Fibroblast of peridontal ligament (primary cell): ENCODE measurements around the gene ALG1.
A peak's percentile ranks its signal among the peaks of the same experiment; 100 is the strongest.
"Not testable (repeated sequence)": the region's sequence is repeated elsewhere in the genome, so short reads cannot be mapped to it uniquely, and the experiment has no call there.

Source experiments
- DNase-seq: peaks from one replicate; pipeline ENCODE4 v3.0.0-alpha.2; 2010; ENCODE audit errors: extremely low read depth

ALG1 gene

GRCh38 chr16:5073771-5074170 lies 2.1 kb downstream of the ALG1 start:
- DNase-seq: not testable (repeated sequence)

GRCh38 chr16:5075637-5076036 lies 4.0 kb downstream of the ALG1 start:
- DNase-seq: no peak

- DNase-seq: no peak
Measured at GRCh38 chr16:5077304-5077703, 5.7 kb downstream of the ALG1 start.

DNA sequence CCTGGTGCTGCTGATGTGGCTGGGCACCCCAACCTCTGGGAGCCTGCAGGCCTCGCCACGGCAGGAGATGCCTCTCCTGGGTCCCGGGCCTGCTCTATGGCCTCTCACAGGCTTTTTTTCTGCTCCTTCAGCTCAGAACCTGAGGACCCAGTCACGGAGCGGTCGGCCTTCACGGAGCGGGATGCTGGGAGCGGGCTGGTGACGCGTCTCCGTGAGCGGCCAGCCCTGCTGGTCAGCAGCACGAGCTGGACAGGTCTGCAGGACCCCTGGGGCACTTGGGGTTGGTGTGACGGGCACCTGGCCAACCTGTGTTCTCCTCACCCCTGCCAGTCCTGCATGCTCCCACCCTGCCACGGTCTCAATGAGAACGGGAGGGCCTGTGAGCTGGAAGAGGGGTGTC lies 7.0 kb downstream of the ALG1 start:
- no peak for DNase-seq

DNA sequence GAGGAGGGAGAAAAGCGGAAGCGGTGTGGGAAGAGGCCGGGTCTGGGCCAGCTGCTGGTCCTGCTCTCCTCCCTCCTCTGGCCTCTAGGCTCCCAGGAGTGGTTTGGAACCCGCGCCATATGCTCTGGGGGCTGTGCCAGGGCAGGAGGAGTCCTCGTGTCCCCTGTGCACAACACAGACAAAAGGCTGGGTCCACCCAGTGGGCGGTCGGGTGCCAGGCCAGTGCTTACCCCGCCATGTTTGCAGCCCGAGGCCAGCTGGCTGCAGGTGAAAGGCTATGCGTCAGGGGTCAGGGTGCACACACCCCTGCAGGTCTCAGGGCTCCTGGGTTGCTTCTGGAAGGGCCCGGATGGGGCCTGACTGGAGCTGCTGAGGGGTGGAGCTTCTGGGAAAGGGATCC lies 8.8 kb downstream of the ALG1 start:
- DNase-seq: not testable (repeated sequence)

DNA sequence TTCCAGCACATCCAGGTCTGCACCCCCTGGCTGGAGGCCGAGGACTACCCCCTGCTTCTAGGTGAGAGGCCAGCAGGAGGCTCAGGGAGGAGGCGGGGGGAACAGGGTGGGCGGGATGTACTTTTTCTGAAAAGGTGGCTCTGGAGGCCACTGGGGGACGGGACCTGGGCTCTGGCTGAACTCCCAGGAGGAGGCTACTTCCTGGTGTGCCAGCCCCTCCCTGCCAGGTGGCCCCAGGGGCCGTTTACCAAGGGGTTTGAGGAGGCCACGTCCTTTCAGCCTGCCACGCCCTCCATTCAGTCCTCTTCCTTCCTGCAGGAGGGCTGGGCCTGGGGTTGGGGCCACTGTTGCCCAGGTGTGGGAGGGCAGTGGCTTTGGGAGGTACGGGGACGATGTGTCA lies 9.4 kb downstream of the ALG1 start:
- not testable (repeated sequence) for DNase-seq

- not testable (repeated sequence) for DNase-seq
Measured at GRCh38 chr16:5083646-5084045, 12.0 kb downstream of the ALG1 start.

- not testable (repeated sequence) for DNase-seq
Measured at GRCh38 chr16:5084099-5084731, 12.6 kb downstream of the ALG1 start.

- DNase-seq: peak; percentile 58
Measured at GRCh38 chr16:5084802-5085201, 13.2 kb downstream of the ALG1 start.

GRCh38 chr16:5085716-5086115 lies 14.1 kb downstream of the ALG1 start:
- not testable (repeated sequence) for DNase-seq

- DNase-seq: not testable (repeated sequence)
Measured at GRCh38 chr16:5088086-5088790, 16.6 kb downstream of the ALG1 start.

DNA sequence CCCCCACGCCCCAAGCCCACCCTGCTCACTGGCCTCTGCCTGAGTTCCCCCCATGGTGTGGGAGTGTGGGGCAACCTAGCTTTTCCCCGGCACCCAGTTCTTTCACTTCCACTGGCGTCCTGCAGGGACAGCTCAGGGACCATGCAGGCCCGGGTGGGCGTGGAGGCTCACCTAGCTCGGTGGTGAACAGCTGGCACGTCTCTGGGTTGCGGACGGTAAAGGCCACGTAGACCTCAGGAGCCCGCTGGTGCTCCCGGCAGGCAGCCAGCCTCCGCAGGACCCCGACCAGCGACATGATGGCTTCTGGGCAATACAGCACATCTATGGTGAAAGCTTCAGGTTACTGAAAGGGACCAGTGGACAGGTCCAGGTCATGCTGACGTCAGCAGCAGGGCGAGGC lies 17.3 kb downstream of the ALG1 start:
- DNase-seq: not testable (repeated sequence)

DNA sequence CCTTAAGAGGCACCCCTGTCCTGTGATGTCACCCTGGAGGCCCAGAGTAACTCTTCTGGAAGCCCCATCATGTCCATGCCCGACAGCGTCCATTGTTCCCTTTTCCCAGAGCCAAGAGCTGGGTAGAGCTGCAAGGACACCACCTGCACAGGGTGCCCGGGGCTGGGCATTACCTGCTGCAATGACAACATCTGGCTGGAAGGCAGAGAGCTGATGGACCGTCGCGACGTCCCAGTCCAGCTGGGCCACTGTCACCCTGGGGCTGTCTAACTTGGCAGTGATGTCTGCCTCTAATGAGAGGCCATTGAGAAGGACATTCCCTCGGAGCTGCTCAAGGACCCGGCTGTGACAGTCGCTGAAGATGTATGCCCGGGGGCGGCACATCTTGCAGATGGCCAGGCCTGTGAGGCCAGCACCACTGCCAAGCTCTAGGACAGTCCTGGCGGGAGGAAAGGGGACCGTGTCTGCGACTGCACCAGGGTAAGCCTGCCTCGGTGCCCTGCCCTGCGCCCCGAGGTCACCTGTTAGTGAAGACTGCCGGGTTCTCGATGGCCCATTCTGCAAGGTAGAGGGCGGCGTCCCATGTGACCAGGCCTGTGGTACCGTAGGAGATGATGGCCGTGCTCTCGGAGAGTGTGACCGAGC lies 18.4 kb downstream of the ALG1 start:
- not testable (repeated sequence) for DNase-seq

GRCh38 chr16:5090592-5090991 lies 18.9 kb downstream of the ALG1 start:
- not testable (repeated sequence) for DNase-seq

DNA sequence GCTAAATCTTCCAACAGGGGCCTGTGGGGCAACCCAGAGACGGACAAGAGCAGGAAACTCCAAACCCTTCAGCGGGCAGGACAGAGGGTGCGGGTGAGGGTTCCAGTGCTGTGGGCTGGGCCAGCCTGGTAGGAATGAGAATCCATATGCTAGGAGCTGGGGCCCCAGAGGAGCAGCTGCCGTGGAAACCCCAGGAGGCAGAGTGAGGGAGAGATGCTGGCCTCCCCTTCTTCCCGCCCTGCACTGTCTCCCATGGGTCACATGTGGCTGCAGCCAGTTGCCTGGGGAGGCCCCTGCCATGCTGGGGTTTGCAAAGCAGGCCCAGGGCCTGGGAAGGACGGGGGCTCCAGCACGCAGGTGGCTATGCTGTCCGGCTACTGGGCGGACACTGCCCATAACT lies 21.4 kb downstream of the ALG1 start:
- DNase-seq: not testable (repeated sequence)

GRCh38 chr16:5093746-5094145 lies 22.1 kb downstream of the ALG1 start:
- DNase-seq: not testable (repeated sequence)

DNA sequence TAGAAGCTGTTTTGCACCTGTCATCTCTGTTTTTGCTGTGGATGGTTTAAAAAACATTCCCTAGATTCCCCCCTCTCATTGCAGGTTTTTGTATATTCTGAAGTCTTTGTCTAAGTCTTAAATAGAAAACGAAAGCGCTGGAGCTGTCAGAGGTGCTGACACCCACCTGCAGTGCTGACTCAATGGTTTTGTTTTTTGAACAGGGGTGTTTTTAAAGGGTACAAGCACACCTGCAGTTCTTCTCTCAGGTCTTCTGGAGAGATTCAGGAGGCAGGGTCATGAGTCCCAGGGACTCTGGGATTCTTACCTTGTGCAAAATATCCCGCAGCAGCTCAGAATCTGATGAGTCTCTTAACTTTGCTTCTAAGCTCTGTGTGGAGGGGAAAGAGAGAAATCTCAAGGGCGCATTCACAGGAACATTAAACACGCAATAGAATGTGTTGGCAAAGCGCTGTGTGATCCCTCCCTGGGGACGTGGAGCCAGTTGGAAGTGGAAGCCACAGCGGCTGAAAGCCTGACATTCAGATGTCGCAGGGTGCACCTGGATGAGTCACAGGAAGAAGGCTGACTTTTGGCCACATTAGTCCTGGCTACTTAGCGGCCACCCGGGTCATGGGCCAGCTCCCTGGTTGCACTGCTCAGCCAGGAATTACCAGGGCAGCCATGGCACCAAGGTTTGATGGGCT lies 23.6 kb downstream of the ALG1 start:
- DNase-seq: not testable (repeated sequence)

DNA sequence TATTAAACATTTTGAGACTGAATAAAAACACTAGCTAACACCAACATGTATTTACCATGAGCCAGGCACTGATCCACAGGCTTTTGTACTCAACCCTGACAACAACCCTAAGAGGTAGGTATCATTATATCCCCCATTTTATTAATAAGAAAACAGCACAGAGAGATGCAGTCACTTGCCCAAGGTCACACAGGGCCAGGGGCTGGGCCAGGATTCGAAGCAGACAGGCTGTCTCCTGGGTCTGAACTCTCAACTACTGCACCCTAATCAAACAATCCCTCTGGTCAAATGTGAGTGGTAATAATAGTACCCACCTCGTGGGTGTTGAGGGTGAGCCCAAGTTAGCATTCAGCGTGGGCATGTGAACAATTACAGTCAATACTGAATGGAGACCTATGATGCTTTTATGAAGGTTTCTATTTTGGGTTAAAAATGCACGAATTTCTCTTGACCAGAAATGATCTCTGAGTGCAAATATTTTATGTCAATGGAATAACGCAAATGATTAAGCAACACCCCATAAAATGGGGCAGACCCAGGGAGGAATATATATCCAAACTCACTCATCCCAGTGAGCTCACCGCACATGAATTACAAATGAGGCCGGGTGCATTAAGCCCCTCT lies 24.9 kb downstream of the ALG1 start:
- peak; percentile 11 for DNase-seq

DNA sequence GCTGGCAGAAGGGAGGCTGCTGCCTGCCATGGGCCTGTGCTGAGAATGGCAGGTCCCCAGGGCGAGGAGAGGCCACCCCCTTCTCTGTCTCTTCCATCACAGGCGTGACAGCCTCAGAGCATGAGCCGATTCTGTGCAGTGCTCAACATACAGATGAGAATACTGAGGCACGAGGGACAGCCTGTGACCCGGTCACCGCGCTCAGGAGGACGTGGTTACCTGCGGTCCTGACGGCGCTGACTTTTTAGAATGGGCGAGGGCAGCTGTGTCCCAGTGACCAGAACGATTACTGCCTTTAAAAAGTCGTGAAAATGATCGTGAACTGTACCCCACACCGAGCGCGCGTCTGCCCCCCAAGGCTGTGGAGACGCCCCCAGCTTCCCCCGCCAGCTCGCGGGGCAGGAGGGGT lies 25.4 kb downstream of the ALG1 start:
- not testable (repeated sequence) for DNase-seq

DNA sequence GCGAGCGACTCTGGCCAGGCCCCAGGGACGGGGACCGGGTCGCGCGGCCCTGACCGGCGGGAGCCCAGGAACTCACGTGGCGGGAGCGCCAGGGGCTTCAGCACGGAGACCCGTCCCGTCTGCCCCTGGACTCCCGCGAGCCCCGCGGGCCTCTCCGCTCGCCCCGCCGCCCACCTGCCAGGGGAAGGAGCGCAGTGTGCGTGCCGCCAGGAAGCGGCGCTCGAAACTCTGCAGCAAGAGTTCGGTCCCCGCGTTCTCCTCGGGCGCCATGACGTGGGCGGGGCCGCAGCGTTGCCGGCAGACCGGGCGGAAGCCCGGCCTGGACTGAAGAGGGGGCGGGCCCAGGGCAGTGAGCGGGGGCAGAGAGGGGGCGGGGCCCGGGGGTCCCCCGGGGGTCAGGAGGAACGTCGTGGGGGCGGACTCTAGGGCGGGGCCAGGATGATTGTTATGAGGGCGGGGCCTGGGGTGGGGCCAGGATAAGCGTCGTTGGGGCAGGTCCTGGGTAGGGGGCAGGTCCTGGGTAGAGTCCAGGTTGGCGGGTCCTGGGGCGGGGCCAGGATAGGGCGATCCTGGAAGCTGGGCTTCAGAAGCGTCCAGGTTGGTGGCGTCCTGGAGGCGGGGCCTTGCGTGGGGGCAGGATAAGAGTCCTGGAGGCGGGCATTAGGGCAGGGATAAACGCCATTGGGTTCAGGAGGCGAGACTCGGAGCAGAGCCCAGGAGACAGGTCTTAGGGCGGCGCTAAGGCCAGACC lies 26.0 kb downstream of the ALG1 start, which contains the start of gene EEF2KMT:
Gene EEF2KMT (minus strand): TSS at position 326 of the 751 bp plus-strand sequence. CDS start 56 bp downstream, at position 270.
- DNase-seq: peak; percentile 99
